ENCODE results near the gene ZNF8. TPM values are rescaled to one million over a fixed set of nuclear protein-coding genes. Genes with fewer than 3 reads are reported as not detected.

Gene ZNF8
- total and polyA plus RNA-seq, 10 of the 15 experiments (the other 5 are each of a cell fraction or from before 2014, with no cell fraction given), result 0.46 to 5.4 (median 2.6) TPM

DNA sequence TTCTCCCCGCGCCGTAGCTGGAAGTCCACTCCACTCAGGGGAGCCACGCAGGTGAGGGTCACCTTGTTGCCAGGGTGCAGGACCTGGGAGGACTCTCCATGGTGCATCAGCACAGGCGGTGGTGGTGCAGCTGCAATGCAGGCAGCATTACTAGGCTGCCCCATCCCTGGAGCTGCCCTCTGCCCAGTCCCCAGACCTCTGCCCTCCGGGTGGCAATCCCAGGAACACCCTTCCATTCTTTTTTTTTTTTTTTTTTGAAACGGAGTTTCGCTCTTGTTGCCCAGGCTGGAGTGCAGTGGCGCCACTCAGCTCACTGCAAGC lies 72.8 kb downstream of the ZNF8 start:
- ChIA-PET SMC1A (ENCODE audit: uncharacterized antibody, unreplicated experiment) (no interaction called here), CTCF (no interaction called here), RAD21 (ENCODE audit: unreplicated experiment) (no interaction called here), POLR2A (no interaction called here)
- BruUV-seq (replicated peaks), result no TSS peak
- H3K4me3 ChIP-seq, result no peak overlapping the region
- no peak for DNase-seq (ENCODE audit: low read depth, low spot score)
- H3K4me2 ChIP-seq (ENCODE audit: control insufficient read depth, insufficient read depth), result no peak overlapping the region
- H4K20me1 ChIP-seq (ENCODE audit: control insufficient read depth, insufficient read depth), result no peaks in the 10 kb centered on the region
- no peak overlapping the region for H3K27ac ChIP-seq (ENCODE audit: control insufficient read depth, insufficient read depth)
- 73% methylated on average over 7 of the region's 9 CpGs for WGBS (ENCODE audit: insufficient coverage, insufficient replicate concordance, low lambda C conversion rate, missing lambda C conversion rate)
- H3K27me3 ChIP-seq (replicated peaks in 1 of 2; ENCODE audit: control insufficient read depth in 2 of 2, insufficient read depth in 2 of 2, low read length in 1 of 2), result no peaks in the 10 kb centered on the region
- H3K79me2 ChIP-seq (ENCODE audit: control insufficient read depth, insufficient read depth, low read length), result no peaks in the 10 kb centered on the region; the same call in 1 of the 2 replicates
- FAIRE-seq, result no peak
- no peaks in the 10 kb centered on the region for H3K36me3 ChIP-seq (ENCODE audit: control insufficient read depth in 2 of 2, insufficient read depth in 2 of 2, low read length in 1 of 2)
- H3K9ac ChIP-seq (ENCODE audit: control insufficient read depth, insufficient read depth, low read length), result no peak overlapping the region
- TF ChIP-seq, protein P1, sequence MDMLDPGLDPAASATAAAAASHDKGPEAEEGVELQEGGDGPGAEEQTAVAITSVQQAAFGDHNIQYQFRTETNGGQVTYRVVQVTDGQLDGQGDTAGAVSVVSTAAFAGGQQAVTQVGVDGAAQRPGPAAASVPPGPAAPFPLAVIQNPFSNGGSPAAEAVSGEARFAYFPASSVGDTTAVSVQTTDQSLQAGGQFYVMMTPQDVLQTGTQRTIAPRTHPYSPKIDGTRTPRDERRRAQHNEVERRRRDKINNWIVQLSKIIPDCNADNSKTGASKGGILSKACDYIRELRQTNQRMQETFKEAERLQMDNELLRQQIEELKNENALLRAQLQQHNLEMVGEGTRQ (IDR thresholded peaks at IDR 0.05; ENCODE audit: borderline replicate concordance, low read depth, low read length), result no peak
- TF ChIP-seq STAT3 (IDR thresholded peaks at IDR 0.05; ENCODE audit: low read depth, low read length), result no peak
- no peak for TF ChIP-seq CEBPB (IDR thresholded peaks at IDR 0.05; ENCODE audit: borderline replicate concordance in 1 of 2, low read depth in 2 of 2, low read length in 2 of 2)
- TF ChIP-seq, protein P2, sequence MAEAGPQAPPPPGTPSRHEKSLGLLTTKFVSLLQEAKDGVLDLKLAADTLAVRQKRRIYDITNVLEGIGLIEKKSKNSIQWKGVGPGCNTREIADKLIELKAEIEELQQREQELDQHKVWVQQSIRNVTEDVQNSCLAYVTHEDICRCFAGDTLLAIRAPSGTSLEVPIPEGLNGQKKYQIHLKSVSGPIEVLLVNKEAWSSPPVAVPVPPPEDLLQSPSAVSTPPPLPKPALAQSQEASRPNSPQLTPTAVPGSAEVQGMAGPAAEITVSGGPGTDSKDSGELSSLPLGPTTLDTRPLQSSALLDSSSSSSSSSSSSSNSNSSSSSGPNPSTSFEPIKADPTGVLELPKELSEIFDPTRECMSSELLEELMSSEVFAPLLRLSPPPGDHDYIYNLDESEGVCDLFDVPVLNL (IDR thresholded peaks at IDR 0.05; ENCODE audit: low read depth, low read length), result no peak
- TF ChIP-seq MYC (IDR thresholded peaks at IDR 0.05; ENCODE audit: insufficient read depth, insufficient read length, insufficient replicate concordance, low read length, severe bottlenecking), result no peak
- no peak for TF ChIP-seq PML (IDR thresholded peaks at IDR 0.05; ENCODE audit: low read length)
- TF ChIP-seq IKZF2 (IDR thresholded peaks at IDR 0.05), result no peak
- TF ChIP-seq NFXL1 (IDR thresholded peaks at IDR 0.05; ENCODE audit: borderline replicate concordance), result no peak
- TF ChIP-seq, protein P3, sequence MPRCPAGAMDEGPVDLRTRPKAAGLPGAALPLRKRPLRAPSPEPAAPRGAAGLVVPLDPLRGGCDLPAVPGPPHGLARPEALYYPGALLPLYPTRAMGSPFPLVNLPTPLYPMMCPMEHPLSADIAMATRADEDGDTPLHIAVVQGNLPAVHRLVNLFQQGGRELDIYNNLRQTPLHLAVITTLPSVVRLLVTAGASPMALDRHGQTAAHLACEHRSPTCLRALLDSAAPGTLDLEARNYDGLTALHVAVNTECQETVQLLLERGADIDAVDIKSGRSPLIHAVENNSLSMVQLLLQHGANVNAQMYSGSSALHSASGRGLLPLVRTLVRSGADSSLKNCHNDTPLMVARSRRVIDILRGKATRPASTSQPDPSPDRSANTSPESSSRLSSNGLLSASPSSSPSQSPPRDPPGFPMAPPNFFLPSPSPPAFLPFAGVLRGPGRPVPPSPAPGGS (IDR thresholded peaks at IDR 0.05; ENCODE audit: borderline replicate concordance, insufficient read depth, low read depth, low read length, poor library complexity, severe bottlenecking), result no peak
- TF ChIP-seq RAD51 (IDR thresholded peaks at IDR 0.05), result no peak
- TF ChIP-seq BRCA1 (IDR thresholded peaks at IDR 0.05; ENCODE audit: low read depth, low read length), result no peak
- TF ChIP-seq CHD1 (IDR thresholded peaks at IDR 0.05; ENCODE audit: low read depth, low read length), result no peak
- no peak for TF ChIP-seq CBFB (IDR thresholded peaks at IDR 0.05; ENCODE audit: low read depth)
- no peak for TF ChIP-seq ETV6 (conservative IDR thresholded peaks at IDR 0.05 in 1 of 2, IDR thresholded peaks at IDR 0.05 in 1 of 2; ENCODE audit: borderline replicate concordance in 1 of 2, low read depth in 1 of 2)
- no peak for TF ChIP-seq ATF7 (IDR thresholded peaks at IDR 0.05; ENCODE audit: low read depth)
- TF ChIP-seq GATAD2B (conservative IDR thresholded peaks at IDR 0.05; ENCODE audit: low read depth), result no peak
- ATAC-seq, result no peak
- H2AFZ ChIP-seq (ENCODE audit: control insufficient read depth, low read depth, low read length), result no peak overlapping the region
- intact Hi-C loops (cut with micrococcal nuclease; ENCODE audit: unreplicated experiment), result no loop called here
- peaks cover 2% of the 10 kb centered on the region; the same call in 1 of the 3 replicates for H3K9me3 ChIP-seq (replicated peaks; ENCODE audit: control insufficient read depth, insufficient read depth, low read length)
- peaks cover 3% of the 10 kb centered on the region for H3K4me1 ChIP-seq (ENCODE audit: control insufficient read depth, insufficient read depth, low read length)
- in situ Hi-C loops (cut with MboI), result no loop called here

Measured in GM12878 (cell line).